ENCODE data around the gene SMARCD3. TPM values are rescaled to one million over a fixed set of nuclear protein-coding genes. Genes with fewer than 3 reads are reported as not detected.

The SMARCD3 gene
- total RNA-seq, 1 donor from 2014 or later = 112 TPM

- intact Hi-C loops (cut with DNase I) = no loop called here
- DNase-seq (ENCODE audit: low spot score) = no peak
Observed at GRCh38 chr7:151250181-151251132, 2.0 kb upstream of the SMARCD3 start.

- DNase-seq (ENCODE audit: low spot score) = no peak
- intact Hi-C loops (cut with DNase I) = loop anchor here (2.0 kb wide), 1 partner anchor 17 kb away; the partner anchor contains the start of gene CHPF2
Observed at GRCh38 chr7:151249732-151250072, 1.2 kb upstream of the SMARCD3 start.

- DNase-seq (ENCODE audit: low spot score) = no peak
Observed at GRCh38 chr7:151249034-151249731, 689 bp upstream of the SMARCD3 start.

GRCh38 chr7:151247611-151248345 is 716 bp downstream of the SMARCD3 start:
- intact Hi-C loops (cut with DNase I) = loop anchor here (2.0 kb wide), 1 partner anchor 15 kb away; the partner anchor contains the start of gene CHPF2
- DNase-seq (ENCODE audit: low spot score) = no peak

More at GRCh38 chr7:151249034-151249731, 689 bp upstream of the SMARCD3 start:
- intact Hi-C loops (cut with DNase I) = loop anchor here (2.0 kb wide), 1 partner anchor 16 kb away; the partner anchor contains the start of gene CHPF2

GRCh38 chr7:151246851-151247580 is 1.5 kb downstream of the SMARCD3 start:
- intact Hi-C loops (cut with DNase I) = no loop called here

GRCh38 chr7:151246102-151246850 is 2.2 kb downstream of the SMARCD3 start:
- DNase-seq (ENCODE audit: low spot score) = no peak
- intact Hi-C loops (cut with DNase I) = no loop called here

More at GRCh38 chr7:151246851-151247580, 1.5 kb downstream of the SMARCD3 start:
- no peak for DNase-seq (ENCODE audit: low spot score)

- intact Hi-C loops (cut with DNase I) = no loop called here
- no peak for DNase-seq (ENCODE audit: low spot score)
Observed at GRCh38 chr7:151245360-151246101, 3.0 kb downstream of the SMARCD3 start.

- intact Hi-C loops (cut with DNase I) = loop anchor here (5.0 kb wide), 1 partner anchor 68 kb away; no protein-coding TSS in a partner anchor
- no peak for DNase-seq (ENCODE audit: low spot score)
Observed at GRCh38 chr7:151244841-151245346, 3.6 kb downstream of the SMARCD3 start.

- intact Hi-C loops (cut with DNase I) = loop anchor here (5.0 kb wide), 1 partner anchor 67 kb away; no protein-coding TSS in a partner anchor
- DNase-seq (ENCODE audit: low spot score) = no peak
Observed at GRCh38 chr7:151244196-151244840, 4.2 kb downstream of the SMARCD3 start.

- intact Hi-C loops (cut with DNase I) = loop anchor here (2.0 to 5.0 kb wide), 2 partner anchors 59 to 66 kb away; no protein-coding TSS in a partner anchor
- no peak for DNase-seq (ENCODE audit: low spot score)
Observed at GRCh38 chr7:151243408-151244195, 4.9 kb downstream of the SMARCD3 start.

- DNase-seq (ENCODE audit: low spot score) = no peak
- intact Hi-C loops (cut with DNase I) = loop anchor here (2.0 to 5.0 kb wide), 2 partner anchors 60 to 66 kb away; no protein-coding TSS in a partner anchor
Observed at GRCh38 chr7:151243045-151243349, 5.5 kb downstream of the SMARCD3 start.

GRCh38 chr7:151242159-151243044 is 6.1 kb downstream of the SMARCD3 start:
- intact Hi-C loops (cut with DNase I) = loop anchor here (2.0 to 5.0 kb wide), 2 partner anchors 60 to 65 kb away; no protein-coding TSS in a partner anchor
- DNase-seq (ENCODE audit: low spot score) = no peak

GRCh38 chr7:151241755-151242096 is 6.8 kb downstream of the SMARCD3 start:
- intact Hi-C loops (cut with DNase I) = loop anchor here (2.0 to 5.0 kb wide), 2 partner anchors 61 to 64 kb away; no protein-coding TSS in a partner anchor
- no peak for DNase-seq (ENCODE audit: low spot score)

- intact Hi-C loops (cut with DNase I) = loop anchor here (5.0 kb wide), 1 partner anchor 64 kb away; no protein-coding TSS in a partner anchor
- no peak for DNase-seq (ENCODE audit: low spot score)
Observed at GRCh38 chr7:151240942-151241754, 7.3 kb downstream of the SMARCD3 start.
